NCI-H146 treated with DMSO at 0.1 percent for 48 hours (cell line): ENCODE results near the gene SSTR5.

Experiments
- DNase-seq: peaks from one replicate; lab custom pipeline; 2025; ENCODE audit not compliant: unreplicated experiment; lab: John Stamatoyannopoulos, UW

Gene SSTR5

DNA sequence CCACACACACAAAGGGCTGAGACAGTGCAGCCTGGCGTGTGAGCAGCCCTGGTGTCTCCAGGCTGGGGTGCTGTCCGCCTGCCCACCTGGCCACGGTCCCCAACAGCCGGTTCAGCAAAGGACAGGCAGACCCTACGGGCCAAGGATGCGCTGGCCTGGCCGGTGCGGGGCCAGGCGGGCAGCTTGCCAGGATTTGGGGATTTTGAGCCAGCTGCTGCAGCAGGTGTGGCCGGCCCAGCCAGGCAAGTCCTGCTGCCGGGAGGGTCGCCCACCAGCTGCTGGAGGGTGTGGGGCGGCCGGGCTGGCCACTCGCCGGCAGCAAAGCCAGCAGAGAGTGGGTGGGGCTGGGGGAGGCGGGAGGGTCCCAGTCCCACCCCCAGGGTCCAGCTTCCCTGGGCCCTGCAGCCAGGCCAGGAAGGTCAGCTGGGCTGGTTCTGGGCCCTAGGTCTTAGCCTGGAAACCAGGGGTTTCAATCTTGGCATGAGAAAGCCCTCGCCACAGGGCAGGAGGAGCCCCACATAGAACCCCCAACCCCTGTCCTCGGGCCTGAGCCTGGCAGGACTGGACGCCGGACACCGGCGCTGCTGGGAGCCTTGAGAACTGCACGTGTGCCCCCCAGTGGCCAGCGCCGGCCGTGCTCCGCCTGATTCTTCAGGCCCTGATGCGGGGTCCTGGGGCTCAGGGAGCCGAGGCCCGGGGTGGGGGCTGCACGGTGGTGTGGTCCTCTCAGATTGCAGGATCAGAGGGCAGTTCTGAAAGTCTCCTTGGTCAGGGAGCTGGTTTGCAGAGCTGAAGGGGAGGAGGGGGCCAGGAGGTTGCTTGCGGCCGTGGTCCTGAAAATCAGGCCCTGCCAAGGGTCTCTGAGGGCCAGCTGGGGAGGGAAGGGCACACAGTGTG lies 17.6 kb upstream of the SSTR5 start:
- no peak for DNase-seq

DNA sequence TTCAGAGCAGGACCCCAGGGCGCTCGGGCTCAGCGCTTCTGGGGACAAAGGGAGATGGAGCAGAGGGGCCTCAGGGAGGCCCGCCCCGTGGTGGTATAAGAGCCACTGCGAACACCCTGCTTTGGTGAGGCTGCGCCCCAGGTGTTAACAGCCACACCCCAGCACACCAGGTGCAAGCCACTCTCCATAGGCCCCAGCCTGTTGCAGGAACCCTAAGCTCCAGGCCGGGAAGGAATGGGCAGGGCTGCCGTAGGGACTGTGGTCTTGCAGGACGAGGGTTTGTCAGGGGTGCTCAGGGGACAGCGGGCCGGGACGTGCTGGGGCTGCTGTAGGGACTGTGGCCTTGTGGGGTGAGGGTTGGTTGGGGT lies 17.0 kb upstream of the SSTR5 start:
- DNase-seq = no peak

DNA sequence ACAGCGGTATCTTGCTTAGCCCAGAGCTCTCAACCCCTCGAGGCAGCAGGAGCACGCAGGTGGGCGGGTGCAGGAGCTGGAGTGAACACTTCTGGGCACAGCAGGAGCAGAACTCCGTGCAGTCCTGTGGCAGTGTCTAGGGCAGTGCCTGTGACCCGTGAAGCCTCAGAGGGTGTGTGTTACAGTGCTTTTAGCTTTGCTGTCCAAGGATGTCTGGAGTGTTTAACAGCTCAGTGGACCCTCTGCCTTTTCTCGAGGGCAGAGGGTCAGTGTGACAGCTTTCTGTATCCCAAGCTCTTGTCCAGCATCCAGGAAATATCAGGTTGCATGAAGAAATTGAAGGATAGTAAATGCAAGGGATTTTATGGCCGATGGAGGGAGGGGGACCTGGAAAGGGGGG lies 16.4 kb upstream of the SSTR5 start:
- DNase-seq = no peak

DNA sequence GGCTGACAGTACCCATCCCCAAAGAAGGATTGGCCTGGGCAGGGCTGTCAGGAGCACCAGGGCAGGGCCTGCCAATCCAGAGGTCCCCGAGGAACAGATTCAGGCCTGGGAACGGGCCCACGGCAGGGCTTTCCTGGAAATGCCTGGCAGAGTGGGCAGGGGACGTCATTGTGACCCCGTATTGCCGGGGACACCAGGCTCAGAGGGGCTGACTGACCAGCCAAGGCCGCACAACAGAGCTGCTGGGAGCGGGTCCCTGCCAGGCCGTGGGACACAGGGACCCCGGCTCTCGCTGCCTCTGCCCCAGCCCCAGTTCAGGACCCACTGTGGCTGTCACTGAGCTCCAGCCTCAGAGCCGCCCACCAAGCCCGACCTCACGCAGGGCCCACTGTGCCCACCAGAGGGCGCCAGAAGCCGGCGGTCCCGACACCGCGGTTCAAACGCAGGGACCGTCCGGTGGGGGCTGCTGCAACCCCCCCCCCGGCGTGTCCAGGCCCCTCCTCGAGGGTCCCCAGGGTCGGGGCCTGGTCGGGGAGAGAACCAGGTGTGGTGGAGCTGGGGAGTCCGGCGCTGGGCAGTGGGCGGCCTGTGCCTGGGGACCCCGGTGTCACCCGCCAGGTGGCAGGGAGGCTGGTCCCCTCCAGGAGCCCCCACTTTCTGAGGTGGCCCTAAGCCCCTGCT lies 15.2 kb upstream of the SSTR5 start:
- no peak for DNase-seq

DNA sequence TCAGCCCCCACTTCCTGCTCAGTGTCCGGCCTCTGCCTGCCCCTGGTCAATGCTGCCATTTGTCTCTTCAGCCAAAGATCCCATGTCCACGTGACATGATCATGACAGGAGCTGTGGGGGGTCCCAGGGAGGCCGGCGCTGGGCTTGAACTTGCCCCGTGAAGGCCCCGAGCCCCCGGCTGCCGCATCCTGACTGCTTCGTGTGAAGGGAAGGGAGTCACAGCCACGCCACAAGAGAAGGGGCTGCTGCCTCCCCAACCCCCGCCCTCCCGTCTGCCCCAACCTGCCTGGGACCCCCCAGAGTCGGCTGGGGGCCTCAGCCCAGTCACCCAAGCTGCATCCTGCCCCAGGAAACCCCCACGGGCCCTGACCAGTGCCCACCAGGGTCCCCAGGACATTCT lies 14.3 kb upstream of the SSTR5 start:
- no peak for DNase-seq

DNA sequence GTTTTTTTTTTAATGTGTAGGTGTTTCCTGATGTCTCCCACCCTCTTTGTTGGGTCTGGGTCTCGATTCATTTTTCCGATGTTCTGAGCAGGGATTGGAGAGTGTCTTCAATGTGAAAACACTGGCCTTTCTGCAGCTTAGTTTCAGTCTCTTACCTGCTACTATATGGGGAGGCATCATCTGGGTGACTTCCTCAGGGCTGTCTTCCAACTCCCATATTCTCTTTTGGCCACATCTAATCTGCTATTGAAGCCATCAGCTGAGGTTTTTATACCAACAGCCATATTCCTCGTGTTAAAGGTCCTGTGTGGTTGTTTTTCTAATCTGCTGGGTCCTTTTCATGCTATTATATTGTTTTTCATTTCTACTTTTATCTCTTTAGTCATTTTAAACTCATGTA lies 13.2 kb upstream of the SSTR5 start:
- no peak for DNase-seq

DNA sequence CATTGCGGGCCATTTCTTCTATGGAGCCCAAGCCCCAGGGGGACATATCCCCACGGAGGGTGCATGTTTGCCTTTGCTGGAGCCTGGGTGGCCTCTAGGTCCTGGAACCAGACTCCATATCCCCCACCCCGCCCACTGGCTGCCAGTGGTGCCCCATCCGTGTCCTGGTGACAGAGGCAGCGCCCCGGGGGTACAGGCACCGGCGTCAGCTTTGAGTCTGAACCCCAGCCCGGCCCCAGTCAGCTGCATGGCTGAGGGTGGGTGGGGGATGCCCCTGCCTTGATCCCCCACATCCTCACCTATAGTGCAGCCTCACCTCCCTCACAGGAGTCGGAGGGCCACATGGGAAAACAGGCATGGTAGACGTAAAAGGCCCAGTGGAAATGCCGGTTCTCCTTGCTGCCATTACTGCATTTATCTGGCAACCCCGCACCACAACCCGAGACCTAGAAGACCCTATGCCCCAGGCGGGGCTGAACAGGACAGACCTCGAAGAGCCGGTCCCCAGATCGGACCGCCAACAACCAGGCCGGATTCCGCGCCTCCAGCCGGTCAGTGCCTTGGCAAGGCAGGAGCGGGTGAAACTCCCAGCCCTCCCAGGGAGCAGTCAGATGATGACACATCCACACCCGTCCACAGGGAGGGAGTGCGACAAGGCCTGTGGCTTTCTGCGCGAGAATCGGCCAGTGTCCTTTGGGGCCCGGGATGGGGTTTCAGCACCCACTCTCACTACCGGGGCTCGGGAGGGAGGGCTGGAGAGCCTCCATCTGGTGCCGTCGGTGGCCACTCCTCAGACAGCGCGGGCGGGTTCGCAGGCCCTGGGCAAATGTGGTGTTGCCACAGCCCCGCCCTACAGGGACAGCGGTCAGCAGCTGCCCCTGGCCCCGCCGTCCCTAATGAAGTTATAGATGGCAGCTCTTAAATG lies 11.9 kb upstream of the SSTR5 start:
- no peak for DNase-seq

DNA sequence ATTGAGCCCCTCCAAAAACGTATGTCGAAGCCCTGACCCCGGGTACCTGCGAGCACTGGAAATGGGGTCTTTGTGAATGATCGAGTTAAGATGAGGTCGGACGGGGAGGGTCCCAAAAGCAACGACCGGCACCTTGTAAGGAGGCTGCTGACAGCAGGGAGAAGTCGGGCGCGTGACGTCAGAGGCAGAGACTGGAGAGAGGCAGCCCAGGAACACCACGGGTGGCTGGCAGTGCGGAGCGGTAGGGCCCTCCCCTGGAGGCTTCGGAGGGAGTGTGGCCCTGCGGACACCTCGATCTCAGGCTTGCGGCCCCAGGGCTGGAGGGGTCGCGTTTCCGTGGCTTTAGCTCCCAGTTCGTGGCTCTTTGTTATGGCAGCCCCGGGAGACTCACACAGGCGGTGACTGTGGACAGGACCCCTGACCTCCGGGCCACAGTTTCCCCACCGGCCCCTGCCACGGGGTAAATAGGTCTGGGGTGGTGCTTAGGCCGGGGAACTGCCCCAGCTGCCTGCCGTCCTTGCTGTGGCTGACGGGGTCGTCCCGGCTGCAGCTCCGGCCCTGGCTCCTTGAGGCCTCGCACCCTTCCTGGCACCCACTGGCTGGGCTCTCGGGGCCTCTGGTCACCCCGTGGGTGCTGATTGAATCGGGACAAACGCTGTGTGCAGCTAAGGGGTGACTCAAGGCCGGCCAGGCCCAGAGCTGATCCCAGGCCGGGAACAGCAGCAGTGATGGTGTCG lies 10.6 kb upstream of the SSTR5 start:
- DNase-seq = no peak

DNA sequence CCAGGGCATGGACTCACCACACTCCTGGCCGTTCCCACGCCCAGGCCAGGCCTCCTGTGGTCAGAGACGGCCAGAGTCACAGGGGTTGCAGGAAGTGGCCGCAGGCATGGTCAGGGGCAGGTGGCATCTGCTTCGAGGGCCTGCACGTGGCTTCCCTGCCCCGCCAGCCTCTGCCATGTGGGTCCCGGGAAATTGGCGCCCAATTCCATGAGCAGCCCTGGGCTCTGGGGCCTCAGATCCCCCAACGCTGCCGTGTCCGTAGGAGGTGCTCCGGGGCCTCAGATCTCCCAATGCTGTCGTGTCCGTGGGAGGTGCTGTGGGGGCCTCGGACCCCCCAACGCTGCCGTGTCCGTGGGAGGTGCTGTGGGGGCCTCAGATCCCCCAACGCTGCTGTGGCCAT lies 9.7 kb upstream of the SSTR5 start:
- DNase-seq = no peak

DNA sequence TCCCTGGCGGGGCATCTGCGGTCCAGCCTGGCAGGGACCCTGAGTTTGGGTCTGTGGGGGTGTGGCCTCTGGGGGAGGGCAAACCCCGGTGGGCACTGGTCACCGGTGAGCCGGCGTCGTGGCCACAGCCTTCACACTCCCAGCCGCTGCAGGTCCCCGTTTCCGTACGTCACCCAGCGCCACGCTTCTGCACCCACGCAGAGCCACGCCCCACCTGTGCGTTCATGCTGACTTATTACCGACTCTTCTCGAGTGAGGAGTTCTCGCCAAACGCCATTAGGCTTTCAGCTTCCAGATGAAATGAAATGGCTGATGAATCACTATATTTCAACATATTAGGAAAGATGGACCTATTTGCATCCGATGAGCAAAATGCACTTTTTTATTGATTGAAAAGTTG lies 8.8 kb upstream of the SSTR5 start:
- DNase-seq = no peak

DNA sequence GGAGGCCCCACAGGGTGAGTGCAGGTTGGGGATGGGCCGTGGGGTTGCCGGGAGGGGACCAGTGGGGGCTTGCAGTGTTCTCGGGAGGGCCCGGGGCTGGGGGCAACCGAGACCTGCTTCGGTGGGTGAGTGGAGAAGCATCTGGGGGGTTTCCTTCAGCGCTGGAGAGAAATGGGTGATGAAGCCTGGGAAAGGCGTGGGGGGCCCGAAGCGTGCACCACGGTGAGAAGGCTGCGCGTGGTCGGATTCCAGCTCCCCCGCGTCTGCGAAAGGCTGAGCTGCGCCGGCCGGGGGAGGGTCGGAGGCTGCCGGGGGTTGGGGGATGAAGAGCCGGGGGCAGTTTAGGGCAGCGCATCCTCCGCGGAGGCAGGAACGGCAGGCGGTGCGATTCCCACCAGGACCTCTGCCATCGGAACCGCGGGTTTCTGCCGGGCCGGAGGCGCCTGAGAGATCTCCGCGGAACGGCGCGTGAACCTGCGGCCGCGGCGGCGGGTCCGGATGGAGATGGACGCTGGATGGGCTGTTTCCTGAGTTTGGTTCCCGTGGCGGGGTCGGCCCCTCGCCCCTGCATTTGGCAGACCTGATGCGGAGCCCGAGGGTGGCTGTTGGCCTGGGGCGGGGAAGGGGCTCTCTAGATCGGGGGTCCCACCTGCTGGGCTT lies 6.9 kb upstream of the SSTR5 start:
- no peak for DNase-seq

DNA sequence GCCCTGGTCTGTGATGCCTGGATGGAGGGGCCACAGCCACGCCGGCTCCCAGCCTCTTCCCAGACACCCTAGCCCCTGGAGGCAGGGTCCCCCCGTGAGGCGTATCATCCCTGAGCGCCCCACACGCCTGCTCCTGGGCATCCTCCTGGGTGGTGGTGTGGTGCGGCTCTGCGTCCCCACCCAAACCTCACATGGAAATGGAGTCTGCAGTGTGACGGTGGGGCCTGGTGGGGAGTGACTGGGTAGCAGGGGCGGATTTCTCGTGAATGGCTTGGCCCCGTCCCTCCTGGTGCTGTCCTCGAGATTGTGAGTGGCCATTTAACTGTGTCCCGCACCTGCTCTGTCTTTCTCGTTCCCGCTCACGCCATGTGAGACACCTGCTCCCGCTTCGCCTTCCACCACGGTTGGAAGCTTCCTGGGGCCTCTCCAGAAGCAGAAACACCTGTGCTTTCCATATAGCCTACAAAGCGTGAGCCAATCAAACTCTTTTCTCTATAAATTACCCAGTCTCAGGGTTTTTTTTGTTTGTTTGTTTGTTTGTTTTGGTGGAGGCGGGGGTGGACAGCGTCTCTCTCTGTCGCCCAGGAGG lies 5.9 kb upstream of the SSTR5 start:
- DNase-seq = no peak

DNA sequence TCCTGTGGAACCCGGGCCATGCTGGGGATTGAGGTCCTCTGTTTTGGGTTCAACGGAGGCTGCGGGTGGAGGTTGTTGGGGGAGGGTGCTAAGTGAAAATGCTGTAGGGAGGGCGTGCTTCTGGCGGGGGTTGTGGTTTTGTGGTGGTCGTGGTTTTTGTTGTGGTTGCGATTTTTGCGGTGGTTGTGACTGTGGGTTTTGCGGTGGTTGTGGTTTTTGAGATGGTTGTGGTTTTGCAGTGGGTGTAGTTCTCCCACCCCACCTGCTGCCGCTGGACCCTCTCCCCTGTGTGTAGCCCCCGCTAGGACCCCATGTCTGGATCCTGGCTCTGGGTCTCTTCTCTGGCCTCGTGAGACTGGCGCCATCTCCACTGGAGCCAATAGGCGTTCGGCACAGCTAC lies 4.9 kb upstream of the SSTR5 start:
- DNase-seq = no peak

DNA sequence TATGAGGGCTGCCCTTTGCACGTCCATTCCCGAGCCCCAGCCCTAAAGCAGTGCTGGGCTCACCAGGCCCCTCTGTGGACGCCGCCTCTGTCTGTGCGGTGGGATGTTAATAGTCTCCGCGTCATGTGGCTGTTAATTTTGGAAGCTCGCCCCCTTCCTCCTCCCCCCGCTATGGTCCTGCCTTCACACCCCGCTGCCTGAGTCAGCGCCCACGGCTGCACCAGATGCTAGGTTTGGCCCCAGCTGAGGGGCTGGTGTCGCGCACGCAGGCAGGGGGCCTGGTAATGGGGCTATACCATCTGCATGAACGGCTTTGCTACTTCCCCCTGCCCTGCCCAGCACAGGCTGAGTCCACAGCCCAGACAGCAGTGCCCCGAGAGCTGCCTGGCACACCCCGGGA lies 4.1 kb upstream of the SSTR5 start:
- no peak for DNase-seq

DNA sequence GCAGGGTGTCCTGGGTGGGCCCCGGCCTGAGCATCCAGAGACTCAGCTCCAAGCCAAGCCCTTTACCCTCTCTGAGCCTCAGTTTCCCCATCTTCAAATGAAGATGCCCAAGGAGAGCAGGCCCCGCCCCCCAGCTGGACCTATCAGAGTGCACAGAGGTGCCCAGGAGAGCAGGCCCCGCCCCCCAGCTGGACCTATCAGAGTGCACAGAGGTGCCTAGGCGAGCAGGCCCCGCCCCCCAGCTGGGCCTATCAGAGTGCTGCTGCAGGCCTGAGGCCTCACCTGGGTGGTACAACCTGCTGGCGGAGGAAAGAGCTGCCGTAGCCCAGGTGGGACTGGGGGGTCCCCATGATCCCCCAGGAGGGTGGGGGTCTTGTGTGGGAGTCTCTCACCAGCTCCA lies 3.4 kb upstream of the SSTR5 start:
- no peak for DNase-seq

DNA sequence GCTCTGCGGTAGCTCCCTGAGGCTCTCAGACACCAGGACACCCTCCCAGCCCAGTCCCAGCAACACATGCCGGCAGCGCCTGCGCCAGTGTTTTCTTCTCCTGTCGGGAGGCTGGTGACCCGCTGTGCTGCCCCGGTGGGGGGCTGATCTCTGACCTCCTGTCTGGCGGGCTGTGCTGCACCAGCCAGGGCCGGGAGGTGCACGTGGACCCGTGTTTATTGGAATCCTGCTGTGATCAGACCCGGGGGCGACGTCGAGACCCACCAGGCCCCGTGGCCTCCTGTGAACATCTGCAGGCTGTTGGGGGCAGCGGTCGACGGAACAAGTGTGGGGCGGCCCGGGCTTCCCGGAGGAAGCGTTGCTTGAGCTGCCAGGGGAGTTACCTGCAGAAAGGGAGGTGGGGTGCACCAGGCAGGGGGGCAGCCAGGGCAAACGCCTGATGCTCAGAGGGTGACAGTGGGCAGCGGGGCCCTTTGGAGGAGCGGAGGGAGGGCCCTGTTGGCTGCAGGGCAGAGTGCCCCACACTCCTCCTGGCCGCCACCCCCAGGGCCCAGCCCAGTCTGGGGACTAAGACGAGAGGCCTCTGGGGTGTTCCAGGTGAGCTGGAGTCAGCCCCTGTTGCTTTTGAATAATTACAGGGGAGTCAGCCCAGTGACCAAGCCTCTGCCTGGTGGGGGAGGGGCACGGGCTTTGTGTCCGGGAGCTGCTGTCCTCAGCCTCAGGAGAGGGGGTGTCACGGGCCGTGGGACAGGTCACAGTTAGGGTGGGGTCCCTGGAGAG lies 2.3 kb upstream of the SSTR5 start:
- DNase-seq = no peak

DNA sequence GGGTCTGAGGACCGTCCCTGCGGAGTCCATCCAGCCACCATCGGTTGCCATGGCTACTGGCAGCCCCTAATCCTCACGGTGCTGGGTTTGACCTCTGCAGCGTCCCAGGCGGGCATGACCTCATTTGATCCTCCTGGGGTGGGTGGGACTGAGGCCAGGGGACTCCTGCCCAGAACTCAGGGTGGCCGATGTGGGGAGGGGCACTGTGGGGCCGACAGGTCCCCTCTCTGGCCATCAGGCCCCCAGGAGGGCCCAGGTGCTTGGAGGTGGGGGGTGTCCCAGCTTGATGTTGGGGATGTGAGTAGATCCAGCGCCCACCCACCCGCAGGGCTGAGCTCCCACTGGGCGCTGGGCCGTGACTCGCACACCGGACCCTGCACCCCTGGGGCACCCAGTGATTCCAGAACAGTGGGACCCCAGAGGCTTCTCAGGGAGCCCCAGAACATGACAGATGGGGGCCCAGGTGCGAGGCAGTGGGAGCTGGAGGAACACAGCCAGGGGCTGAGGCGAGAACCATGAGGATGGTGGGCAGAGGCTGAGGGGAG lies 1.6 kb upstream of the SSTR5 start:
- no peak for DNase-seq

DNA sequence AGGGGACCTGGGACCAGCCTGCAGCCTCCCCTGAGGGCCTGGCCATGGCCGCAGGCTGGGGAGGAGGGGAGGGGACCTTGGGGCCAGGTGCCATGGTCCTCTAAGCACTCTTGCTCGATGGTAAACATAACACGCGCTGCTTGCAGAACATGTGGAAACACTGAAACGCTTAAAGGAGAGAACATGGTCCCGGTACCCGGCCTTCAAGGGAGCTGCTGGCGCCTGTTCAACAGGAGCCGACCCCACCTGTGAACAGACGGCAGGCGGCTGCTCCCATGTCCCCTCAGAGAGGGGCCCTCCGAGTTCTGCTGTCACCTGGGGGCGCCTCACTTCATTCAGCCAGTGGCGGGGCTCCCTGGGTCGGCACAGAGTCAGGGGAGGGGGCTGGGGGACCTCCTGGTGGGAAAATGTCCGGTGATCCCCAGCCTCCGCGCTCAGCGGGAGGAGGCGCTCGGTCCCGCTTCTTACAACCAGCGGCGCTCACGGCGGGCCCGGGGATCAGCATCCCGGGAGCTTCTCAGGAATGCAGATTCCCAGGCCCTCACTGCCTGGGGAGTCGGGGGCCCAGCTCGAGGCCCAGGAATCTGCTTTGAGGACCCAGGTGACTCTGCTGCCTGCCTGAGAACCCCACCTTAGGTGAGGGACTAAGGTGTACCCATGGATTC lies 854 bp upstream of the SSTR5 start:
- DNase-seq = no peak

DNA sequence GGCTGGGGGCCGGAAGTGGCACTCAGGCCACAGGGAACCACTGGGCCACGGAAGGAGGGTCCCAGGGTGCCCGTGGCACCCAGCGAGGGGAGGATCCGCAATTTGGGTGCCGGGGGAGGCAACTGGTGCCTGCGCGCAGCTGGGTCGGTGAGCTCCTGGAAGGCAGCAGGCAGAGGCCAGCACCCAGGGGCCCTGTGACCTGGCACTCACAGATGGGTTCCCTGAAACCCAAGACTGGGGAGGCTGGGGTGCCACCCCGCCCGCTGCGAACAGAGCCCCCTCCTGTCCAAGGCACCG lies 663 bp downstream of the SSTR5 start:
- no peak for DNase-seq
